KMS-11 (cell line): ENCODE data around the gene GRID1.

Experiments used
- H2AFZ ChIP-seq: fragments of 200-600 bp; sonication (generic); 2 replicates; pipeline ENCODE4 v1.6.1; 2016; ENCODE audit warnings: antibody characterized with exemption, mixed run types, low read depth
- H3K27ac ChIP-seq: fragments of 200-600 bp; sonication (generic); 2 replicates; pipeline ENCODE4 v1.6.1; 2016; ENCODE audit warnings: mild to moderate bottlenecking, mixed run types
- H3K27me3 ChIP-seq: fragments of 200-600 bp; sonication (generic); 2 replicates; pipeline ENCODE4 v1.6.1; 2017; ENCODE audit warnings: mild to moderate bottlenecking, low read depth, mixed run types, moderate library complexity; ENCODE audit not compliant: insufficient read depth
- H3K36me3 ChIP-seq: fragments of 200-600 bp; sonication (generic); 2 replicates; pipeline ENCODE4 v1.6.1; 2017; ENCODE audit warnings: mild to moderate bottlenecking, mixed run types; ENCODE audit not compliant: insufficient read depth
- H3K4me1 ChIP-seq: fragments of 200-600 bp; sonication (generic); 2 replicates; pipeline ENCODE4 v1.6.1; 2016; ENCODE audit warnings: mild to moderate bottlenecking, low read depth, mixed run types; ENCODE audit not compliant: poor library complexity, severe bottlenecking
- H3K4me2 ChIP-seq: fragments of 200-600 bp; sonication (generic); 2 replicates; pipeline ENCODE4 v1.7.0; 2016; ENCODE audit warnings: mild to moderate bottlenecking, mixed run types
- H3K4me3 ChIP-seq: fragments of 200-600 bp; sonication (generic); IDR thresholded peaks from 2 replicates; pipeline ENCODE4 v1.6.1; 2017; ENCODE audit warnings: low read depth, low read length, mixed read lengths; ENCODE audit not compliant: insufficient read depth
- H3K79me2 ChIP-seq: fragments of 200-600 bp; sonication (generic); 2 replicates; pipeline ENCODE4 v1.6.1; 2016; ENCODE audit warnings: low read depth, mixed run types; ENCODE audit not compliant: insufficient read depth
- H3K9ac ChIP-seq: fragments of 200-600 bp; sonication (generic); 2 replicates; pipeline ENCODE4 v1.6.1; 2016; ENCODE audit warnings: mild to moderate bottlenecking, mixed run types
- H4K20me1 ChIP-seq: fragments of 200-600 bp; sonication (generic); 2 replicates; pipeline ENCODE4 v1.6.1; 2016; ENCODE audit warnings: mild to moderate bottlenecking, mixed run types; ENCODE audit not compliant: insufficient read depth
- TF ChIP-seq, protein P1 (sequence below): fragments of 200-600 bp; sonication (generic); conservative IDR thresholded peaks from 2 replicates; pipeline ENCODE4 v1.6.1; 2017; ENCODE audit warnings: low read depth, mild to moderate bottlenecking, antibody characterized with exemption, low read length, moderate library complexity, mixed read lengths

The GRID1 gene

DNA sequence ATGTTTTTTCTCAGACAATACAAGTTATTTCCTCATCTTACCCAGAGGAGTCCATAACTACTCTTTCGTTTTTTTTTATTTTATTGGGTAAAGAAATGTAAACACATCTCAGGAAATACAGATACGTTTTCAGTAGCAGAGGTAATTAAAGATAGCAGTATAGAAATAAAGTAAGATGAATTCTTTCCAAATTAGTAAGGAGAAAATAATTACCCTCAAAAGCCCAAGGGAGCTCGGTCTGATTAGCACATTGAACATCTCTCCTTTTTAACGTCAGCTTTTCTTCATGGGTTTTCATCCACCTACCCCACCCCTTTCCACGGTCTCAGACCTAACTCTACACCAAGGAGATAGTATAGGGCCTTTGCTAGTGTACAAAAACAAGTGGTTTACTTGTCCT, 294.2 kb downstream of the GRID1 start:
- Histone ChIP-seq H3K36me3 (no peaks in the 10 kb centered on the region), H3K9ac (no peak overlapping the region), H2AFZ (no peak overlapping the region), H3K27ac (no peak overlapping the region), H3K27me3 (no peaks in the 10 kb centered on the region), H3K79me2 (no peaks in the 10 kb centered on the region), H3K4me2 (no peak overlapping the region), H4K20me1 (no peaks in the 10 kb centered on the region), H3K4me1 (no peaks in the 10 kb centered on the region), H3K4me3 (no peak overlapping the region)
- TF ChIP-seq, protein P1, sequence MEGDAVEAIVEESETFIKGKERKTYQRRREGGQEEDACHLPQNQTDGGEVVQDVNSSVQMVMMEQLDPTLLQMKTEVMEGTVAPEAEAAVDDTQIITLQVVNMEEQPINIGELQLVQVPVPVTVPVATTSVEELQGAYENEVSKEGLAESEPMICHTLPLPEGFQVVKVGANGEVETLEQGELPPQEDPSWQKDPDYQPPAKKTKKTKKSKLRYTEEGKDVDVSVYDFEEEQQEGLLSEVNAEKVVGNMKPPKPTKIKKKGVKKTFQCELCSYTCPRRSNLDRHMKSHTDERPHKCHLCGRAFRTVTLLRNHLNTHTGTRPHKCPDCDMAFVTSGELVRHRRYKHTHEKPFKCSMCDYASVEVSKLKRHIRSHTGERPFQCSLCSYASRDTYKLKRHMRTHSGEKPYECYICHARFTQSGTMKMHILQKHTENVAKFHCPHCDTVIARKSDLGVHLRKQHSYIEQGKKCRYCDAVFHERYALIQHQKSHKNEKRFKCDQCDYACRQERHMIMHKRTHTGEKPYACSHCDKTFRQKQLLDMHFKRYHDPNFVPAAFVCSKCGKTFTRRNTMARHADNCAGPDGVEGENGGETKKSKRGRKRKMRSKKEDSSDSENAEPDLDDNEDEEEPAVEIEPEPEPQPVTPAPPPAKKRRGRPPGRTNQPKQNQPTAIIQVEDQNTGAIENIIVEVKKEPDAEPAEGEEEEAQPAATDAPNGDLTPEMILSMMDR, result no peak

DNA sequence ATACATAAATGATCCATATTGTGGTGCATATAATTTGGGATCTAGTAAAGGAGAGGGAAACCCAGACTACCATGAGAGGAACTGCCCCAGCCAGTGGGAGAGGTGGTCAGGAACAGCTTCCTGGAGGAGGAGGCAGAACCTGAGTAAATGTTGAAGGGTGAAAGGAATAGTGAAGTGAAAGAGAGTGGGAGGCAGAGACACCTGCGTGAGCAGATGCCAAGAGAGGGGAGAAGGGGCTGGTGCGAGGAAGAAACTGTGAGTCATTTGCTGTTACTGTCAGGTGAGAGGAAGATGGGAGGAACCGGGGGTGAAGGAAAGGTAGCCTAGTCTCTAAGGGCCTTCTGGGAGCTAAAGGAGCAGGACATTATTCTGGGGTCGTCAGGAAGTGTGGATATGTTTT, 294.8 kb downstream of the GRID1 start:
- no peak overlapping the region for H2AFZ ChIP-seq
- no peak overlapping the region for H3K9ac ChIP-seq
- no peak overlapping the region for H3K4me2 ChIP-seq
- H3K79me2 ChIP-seq, result no peaks in the 10 kb centered on the region
- no peaks in the 10 kb centered on the region for H4K20me1 ChIP-seq
- H3K27me3 ChIP-seq, result no peaks in the 10 kb centered on the region
- no peaks in the 10 kb centered on the region for H3K4me1 ChIP-seq
- H3K27ac ChIP-seq, result no peak overlapping the region
- H3K4me3 ChIP-seq, result no peak overlapping the region
- H3K36me3 ChIP-seq, result no peaks in the 10 kb centered on the region
- TF ChIP-seq, protein P1, result no peak

- Histone ChIP-seq H3K9ac (no peak overlapping the region), H3K36me3 (no peaks in the 10 kb centered on the region), H3K27ac (no peak overlapping the region), H2AFZ (no peak overlapping the region), H4K20me1 (no peaks in the 10 kb centered on the region), H3K4me2 (no peak overlapping the region), H3K27me3 (no peaks in the 10 kb centered on the region), H3K4me3 (no peak overlapping the region), H3K4me1 (no peaks in the 10 kb centered on the region), H3K79me2 (no peaks in the 10 kb centered on the region)
- TF ChIP-seq, protein P1, result no peak
Measured at GRCh38 chr10:86071145-86071544, 295.4 kb downstream of the GRID1 start.

DNA sequence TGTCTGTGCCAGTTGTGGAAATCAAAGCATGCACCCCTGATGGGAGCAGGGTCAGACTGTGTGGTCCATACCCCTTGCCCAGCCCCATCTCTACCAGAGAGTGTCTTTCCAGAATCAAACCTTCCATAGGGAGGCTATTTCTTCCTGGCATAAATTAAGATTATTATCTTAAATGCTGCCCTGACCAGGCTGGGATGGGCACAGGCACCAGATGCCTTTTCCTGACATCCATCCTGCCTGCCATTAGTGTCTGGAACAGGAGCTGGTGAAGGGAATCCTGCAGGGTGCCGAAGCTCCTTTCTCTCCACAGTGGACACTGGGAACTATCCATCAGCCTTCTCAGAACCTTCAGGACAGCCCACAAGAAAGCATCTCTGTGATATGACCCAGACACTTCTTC, 296.3 kb downstream of the GRID1 start:
- H2AFZ ChIP-seq, result no peak overlapping the region
- no peak overlapping the region for H3K27ac ChIP-seq
- no peaks in the 10 kb centered on the region for H3K4me1 ChIP-seq
- H3K36me3 ChIP-seq, result no peaks in the 10 kb centered on the region
- TF ChIP-seq, protein P1, result no peak
- no peak overlapping the region for H3K9ac ChIP-seq
- no peak overlapping the region for H3K4me3 ChIP-seq
- H3K4me2 ChIP-seq, result no peak overlapping the region
- no peaks in the 10 kb centered on the region for H3K27me3 ChIP-seq
- no peaks in the 10 kb centered on the region for H3K79me2 ChIP-seq
- no peaks in the 10 kb centered on the region for H4K20me1 ChIP-seq
